Activated effector memory CD4-positive, alpha-beta T cell treated with anti-CD3 and anti-CD28 coated beads, Interleukin-2, amount 50 U/mL, for 16 hours (primary cell): ENCODE measurements around the gene NPBWR2.

ENCODE experiments used
- DNase-seq: peaks from one replicate; pipeline ENCODE4 v3.0.0-alpha.2; 2020

Gene NPBWR2, protein sequence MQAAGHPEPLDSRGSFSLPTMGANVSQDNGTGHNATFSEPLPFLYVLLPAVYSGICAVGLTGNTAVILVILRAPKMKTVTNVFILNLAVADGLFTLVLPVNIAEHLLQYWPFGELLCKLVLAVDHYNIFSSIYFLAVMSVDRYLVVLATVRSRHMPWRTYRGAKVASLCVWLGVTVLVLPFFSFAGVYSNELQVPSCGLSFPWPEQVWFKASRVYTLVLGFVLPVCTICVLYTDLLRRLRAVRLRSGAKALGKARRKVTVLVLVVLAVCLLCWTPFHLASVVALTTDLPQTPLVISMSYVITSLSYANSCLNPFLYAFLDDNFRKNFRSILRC

DNA sequence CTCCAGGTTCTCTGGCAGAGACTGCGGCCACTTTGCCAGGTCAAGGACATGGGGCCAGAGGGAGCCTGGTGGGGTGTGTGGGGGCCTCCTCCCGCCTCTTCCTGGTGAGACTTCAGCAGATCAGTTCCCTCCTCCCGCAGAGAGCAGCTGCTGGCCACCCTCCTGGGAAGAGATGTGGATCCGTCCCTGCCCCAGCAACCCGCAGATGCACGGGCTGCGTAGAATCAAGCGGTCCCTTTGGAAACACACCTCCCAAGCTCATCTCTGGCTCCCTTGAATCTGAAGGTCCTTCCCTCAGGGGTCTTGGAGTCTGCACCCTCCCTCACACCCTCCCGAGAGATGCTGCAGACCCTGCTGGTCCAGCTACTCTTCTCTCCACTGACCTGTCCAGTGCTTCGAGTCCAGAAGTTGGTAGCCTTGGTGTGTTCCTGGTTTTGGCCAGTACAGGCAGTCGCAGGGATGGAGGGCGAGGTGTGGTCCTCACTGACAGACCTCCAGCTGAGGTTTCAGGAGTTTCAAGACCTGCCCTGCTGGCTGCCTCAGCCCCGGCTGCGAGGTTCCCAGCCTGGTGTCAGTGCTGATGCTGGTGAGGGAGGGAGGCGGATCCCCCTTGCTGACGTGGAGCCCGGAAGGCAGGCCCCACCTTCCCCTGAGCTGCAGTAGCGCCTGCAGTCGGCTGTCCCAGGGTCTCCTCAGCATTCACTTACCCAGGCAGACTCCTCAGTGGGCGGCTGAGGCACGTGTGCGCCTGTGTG is at the start of gene NPBWR2:
Gene NPBWR2 (minus strand): TSS at position 585 of the 755 bp plus-strand sequence. CDS start 734 bp downstream, outside the sequence.
- peak; percentile 57 for DNase-seq

DNA sequence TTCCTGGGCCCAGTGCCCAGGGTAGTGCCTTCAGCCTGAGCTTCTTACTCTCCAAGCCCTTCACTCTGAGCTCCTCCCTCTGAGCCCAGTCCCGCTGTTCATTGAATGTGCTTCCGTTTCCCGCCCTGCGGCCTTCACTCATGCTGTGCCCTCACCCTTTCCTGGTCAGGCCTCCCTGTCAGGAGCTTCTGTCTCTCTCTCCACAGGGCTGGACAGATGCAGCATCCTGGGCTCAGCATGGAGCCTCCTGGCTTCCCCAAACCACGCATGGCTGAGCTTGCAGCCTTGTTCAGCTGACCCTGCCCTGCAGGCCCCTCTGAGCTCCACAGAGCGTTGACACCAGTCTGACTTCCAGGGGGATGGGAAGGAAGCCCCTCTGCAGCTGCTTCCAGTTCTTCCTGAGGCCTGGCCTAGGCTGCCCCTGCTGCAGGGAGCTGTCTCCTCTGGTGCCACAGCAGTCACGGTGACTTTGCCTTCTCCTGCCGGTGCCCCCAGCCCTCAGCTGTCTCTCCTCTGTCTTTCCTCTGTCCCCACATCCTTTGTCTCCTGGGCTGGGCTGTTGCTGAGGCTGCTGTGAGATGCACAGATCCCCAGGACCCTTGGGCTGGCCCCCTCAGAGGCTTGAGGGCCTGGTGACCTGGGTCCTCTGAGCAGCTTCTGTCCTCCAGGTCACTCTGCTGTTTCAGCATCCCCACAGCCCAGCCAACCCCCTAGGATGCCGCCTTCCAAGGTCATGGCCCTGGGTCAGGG is 48.9 kb upstream of the NPBWR2 start:
- DNase-seq: no peak

DNA sequence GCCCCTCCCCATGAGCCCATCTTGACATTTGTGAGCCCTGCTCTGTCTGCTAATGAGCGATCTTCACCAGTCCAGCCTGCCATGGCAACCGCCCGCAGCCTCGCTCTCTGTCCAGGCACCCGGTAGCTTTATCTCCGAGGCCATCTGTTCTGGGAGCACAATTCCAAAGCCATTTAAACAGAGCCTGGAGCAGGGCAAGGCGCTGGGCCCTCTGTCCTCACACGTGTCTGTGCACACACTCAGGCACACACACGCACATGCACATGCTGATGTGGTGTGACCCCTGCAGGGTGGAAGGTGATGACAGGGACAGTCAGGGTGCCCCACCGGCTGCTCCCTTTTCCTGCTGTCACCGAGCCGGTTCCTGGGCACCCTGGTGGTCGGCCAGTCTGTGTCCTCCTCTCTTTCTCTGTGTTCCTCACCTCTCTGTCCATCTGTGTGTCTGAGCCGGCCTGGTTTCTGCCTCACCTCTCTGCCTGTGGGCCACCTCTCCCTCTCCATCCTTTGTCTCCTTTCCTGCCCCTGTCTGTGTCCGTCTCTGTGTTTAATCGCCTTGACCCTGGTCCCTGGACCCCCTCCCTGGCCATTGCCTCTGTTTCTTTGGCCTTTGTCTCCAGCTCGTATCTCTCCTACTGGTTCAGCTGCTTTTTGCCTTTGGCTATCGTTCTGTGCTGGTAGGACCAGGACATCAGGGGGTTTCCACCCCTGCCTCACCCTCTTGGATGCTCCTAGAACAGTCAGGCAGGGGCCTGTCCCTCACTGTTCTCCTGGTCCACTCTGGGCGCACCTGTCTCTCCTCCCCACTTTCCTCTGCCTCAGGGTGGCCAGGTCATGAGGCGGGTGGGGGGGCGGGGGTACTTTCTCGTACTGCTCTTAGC is 48.1 kb upstream of the NPBWR2 start:
- no peak for DNase-seq

DNA sequence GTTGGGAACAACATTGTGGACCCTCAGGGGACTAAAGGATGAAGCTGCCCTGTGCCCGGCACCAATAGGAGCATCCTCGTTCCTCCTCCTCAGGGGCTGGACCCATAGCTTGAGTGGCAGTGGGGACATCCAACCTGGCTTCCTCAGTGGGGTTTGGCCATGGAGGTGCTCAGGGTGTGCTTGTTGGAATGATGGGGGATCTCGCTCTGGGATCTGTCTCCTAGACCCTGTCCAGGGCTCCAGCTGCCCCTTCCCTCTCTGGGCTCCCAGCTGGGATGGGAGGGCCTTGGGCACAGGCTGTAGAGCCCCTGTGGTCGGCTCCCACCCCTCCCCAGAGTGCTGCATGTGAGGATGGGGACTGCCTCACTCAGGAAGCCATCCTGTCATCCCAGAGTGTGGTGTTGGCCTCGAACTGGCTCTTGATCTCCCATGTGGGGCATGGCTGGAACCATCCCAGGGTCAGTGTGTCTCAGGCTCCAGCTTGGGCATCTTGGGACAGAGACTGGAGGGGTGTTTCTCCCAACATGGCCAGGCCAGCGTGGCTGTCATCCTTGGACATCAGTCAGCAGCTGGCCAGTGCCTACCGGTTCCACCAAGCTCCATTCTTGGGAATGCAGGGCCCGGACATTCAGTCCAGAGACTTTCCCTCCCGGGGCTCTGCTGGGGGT is 47.4 kb upstream of the NPBWR2 start:
- no peak for DNase-seq

DNA sequence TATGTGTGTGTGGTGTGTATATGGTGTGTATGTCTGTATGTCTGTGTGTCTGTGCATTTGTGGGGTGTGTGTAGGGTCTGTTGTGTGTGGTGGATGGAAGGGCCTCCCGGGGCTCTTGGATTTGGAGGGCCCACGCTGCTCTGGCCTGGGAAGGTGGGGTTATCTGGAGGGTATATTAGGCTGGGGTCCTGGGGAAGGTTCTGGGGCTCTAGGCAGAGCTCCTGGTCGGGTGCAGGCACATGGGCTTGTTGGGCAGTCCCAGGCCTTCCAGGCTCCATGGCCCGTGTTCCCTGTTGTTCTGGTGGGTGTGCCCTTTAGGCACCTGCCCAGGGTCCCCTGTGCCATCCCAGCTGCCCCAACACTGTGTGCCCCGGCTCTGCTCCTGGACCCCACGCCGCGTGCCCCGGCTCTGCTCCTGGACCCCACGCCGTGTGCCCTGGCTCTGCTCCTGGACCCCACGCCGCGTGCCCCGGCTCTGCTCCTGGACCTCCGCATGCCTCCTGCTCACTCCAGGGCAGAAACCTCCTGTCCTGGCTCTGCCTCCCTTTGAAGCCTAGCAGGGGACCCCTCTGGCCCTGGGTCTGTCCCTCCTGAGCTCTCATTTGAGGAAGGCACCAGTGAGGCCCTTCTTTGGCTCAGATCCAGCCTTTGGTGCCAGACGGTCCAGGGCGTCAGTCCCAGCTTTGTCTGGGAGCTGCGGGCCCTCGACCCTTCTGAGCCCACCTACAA is 46.7 kb upstream of the NPBWR2 start:
- no peak for DNase-seq

DNA sequence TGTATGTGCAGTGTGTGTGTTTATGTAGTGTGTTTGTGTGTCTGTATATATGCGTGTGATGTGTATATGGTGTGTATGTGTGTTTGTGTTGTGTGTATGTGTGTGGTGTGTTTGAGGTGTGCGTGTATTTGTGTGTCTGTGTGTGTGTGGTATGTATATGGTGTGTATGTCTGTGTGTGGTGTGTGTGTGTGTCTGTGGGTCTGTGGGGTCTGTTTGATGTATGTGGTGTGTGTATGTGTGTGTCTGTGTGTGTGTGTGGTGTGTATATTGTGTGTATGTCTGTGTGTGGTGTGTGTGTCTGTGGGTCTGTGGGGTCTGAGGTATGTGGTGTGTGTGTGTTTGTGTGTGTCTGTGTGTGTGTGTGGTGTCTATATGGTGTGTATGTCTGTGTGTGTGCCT is 46.0 kb upstream of the NPBWR2 start:
- DNase-seq: no peak

DNA sequence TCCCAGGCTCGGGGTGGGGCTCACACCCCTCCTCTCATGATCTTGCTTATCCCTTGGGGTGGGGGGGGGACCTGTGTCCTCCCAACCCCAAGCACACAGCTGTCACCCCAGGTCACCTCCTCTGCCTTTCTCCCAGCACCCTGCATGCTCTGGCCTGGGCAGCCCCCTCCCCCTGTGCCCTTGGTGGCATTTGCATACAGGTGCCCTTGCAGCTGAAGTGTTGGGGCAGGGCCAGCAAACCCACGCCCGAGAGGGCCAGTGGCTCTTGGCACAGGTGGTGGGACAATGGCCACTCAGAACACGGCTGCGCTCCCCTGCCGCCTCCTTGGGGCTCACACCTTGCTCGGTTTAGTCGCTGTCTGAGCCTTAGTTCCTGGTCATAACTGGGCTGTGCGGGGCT is 45.5 kb upstream of the NPBWR2 start:
- no peak for DNase-seq

DNA sequence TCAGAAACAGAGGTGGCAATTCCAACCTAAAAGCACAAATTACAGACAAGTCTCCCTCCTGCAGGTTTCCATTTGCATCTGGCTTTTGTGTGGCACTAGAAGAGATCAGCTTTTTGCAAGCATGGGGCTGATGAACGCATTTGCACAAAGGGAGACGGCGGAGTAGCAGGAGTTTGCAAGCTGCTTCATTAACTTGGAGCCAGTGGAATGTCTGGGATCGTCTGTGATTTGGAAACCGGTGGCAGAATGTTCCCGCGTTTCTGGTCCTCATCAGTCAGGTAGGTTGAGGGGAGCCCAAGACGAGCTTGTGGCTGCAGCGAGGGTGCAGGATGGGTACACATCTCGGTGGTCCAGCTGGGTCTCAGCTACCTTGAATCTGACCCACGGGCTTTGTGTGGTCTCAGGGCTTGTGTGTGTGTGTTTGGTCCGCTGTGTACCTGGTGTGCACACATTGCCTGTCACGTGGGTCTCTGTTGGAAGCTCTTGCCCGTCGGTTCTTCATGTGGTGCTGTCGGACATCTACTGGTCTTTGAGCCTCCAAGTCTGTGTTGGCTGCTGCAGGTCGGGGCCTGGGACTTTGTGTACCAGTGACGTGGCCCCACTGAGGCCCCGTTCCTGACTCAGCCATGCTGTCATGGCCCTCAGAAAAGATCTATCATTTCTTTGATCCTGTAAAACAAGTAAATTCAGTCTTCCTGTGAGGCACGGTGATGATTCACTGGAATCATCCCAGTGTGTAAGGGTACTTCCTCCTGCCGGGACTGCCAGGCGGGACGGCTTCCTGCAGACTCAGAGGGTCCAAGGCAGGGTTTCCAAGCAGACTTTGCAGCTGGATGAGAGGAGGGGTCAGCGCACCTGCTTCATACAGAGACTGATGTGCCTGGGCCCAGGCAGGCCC is 44.5 kb upstream of the NPBWR2 start:
- DNase-seq: no peak

DNA sequence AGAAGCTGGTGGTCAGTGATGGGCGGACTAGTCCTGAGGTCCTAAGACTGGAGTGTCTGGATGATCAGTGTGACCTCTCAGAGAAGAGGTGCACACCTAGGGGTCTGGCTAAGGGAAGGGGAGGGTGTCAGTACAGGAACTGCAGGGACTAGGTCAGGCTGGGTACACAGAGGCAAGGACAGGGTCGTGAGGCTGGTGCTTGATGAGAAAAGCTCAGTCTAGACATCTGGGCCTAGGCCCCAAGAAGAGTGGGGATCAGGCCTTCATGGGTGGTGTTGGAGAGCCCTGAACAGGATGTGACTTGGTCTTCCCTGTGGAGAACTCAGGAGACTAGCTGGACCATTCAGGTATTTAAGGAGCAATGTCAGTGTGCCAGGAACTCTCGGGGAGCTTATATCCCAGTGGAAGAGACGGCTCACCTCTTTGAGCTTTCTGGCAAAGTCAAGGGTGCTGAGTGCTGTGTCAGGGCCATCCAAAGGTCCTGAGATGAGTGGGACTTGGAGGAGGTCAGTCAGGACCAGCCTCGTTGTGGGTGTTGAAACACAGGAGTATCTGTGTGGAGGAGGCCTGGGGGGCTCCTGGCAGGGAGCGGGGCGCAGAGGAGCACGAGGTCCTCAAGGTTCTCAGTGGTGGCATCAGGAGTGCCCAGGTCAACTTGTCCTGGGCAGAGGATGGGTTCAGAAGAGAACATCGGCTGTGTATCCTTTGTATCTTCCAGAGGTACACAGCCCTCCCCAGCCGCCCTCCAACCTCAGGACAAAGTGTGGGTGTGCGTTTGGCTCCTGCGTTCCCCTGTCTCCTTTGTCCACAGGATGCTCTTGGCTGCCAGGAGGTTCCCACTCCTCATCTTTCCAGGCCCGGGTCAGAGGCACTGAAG is 43.6 kb upstream of the NPBWR2 start:
- DNase-seq: no peak

DNA sequence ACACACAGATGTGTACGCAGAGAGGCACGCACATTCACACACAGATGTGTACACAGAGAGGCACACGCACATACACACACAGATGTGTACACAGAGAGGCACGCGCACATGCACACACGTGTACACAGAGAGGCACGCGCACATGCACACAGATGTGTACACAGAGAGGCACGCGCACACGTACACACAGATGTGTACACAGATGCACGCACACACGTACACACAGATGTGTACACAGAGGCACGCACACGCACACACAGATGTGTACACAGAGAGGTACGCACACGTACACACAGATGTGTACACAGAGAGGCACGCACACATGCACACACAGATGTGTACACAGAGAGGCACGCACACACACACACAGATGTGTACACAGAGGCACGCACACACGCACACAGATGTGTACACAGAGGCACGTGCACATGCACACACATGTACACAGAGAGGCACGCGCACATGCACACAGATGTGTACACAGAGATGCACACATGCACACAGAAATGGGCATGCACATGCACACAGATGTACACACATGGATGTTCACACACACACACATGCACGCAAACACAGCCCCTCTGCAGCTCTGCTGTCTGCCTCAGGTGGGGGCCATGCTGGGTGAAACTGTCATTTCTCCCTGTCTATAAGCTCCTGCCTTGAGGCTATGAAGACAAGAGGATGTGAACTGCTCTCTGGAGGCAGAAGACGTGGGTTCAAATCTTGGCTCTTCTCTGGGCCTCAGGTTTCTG is 42.6 kb upstream of the NPBWR2 start:
- DNase-seq: peak; percentile 46

DNA sequence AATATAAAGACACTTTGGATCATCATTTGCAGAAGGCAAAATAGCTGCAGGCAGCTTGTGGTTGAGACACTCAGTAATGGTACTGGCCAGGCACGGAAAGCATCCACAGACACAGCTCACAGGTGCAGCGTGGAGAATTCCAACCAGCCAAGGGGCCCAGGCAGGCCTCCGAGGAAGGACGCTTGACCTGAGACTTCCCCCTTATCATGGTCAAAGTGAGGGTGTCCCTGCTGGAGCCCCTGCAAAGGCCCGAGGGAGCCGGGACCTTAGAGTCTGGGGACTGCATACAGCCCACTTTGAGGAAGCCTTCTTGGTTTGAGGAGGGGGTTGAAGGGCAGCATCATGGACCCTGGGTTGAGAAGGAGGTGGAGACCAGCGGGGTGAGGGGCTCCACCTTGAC is 41.8 kb upstream of the NPBWR2 start:
- peak; percentile 43 for DNase-seq

DNA sequence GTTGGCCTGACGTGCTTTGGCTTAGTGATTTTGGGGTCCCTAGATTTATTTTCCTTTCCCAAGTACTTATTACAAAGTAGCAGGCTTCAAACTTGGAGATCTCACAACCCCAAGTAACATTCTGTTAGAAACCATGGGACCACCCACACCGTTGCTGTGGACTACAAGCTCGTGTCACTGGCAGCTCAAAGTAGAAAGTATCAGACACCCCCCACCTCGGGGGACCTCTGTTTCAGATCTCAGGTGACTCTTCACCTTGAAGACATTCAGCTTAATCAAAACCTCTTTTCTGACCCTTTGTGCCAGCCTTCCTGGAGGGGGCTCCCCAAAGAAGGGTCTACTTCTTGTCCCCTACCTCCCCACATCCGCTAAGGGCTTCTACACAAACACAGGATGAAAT is 41.2 kb upstream of the NPBWR2 start:
- peak; percentile 38 for DNase-seq

DNA sequence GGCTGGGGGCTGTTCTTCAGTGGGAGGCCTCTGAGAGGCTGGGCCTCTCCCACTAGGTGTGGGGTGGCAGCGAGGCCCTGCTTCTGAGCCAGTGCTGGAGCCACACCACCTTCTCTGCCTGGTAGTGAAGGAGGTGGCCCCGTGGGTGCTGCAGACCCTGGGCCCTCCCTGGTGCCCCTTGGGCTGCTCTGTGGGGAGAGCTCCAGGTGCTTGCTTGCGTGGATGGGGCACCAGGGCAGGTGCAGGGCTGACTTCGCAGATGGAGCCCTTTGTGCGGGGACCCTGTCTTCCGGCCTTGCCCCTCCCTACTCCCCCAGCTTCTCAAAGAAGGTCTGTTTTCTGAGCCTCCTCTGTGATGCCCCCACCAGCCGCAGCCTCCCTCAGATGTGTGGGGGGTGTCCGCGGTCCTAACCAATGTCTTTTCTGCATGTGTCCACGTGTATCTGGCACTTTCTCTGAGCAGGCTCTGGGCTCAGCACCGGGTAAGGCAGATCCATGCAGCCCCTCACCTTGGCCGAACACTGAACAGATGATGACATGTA is 39.6 kb upstream of the NPBWR2 start:
- peak; percentile 53 for DNase-seq

DNA sequence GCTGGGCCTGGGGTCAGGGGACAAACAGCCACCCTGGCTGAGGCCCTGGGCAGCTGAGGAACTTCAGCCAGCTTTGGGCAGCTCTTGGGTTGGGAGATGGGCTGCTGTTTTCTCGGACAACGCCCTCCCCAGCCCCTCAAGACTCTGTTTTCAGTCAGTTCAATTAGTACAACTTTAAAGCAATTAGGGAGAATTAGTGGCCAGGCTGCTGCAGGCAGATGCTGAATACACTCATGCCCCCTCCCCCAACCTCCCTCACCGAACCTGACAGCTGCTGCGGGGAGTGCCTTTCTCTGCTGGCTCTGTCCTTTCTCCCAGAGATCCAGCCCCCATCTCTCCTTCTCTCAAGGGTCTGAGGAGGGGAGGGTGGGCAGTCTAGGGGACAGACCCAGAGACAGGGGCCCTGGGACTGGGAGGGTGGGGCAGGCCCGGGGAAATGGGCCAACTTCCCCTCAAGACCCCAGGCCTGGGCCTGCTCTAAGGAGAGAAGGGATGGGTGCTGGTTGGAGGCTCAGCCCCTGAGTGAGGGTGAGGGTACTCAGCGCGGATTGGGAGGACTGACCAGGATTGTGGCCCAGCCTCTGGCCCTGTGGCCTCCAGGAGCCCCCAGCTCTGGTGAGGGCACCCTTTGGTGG is 39.1 kb upstream of the NPBWR2 start:
- no peak for DNase-seq

DNA sequence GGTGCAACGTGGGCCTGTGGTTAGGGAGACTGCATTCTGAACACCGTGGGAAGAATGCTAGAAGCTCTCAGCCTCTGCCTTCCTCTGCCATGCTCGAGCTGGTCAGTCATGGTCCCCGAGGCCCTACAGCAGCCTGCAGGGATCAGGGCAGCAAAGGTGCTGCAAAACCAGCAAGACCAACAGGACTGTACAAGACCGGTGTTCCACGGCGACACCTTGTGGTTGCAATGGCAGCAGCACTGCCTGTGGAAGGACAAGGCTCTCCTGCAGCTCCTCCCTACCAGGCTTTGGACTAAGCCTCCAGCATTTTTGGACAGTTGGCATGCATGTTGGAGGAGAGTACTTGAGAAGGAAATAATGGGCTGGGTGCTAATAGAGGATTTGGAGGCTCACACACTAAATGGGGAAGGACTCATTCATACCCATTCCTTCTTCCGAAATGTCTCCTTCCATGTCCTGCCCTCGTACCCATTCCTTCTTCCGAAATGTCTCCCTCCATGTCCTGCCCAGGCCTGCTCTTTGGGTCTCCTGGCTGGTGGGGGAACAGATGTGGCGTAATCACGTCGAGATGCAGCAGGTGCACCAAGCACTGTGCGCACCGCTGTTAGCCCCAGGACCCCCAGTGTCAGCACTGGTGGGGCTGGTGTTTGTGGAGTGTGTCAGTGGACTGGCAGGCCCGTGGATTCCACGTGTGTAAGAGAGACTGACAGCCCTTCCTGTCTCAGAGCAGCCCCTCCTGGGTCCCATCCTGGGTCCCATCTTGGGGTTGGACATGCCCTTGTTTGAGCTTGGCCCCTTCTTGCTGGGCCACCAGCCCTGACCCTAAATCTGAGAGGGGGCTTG is 38.3 kb upstream of the NPBWR2 start:
- peak; percentile 57 for DNase-seq

DNA sequence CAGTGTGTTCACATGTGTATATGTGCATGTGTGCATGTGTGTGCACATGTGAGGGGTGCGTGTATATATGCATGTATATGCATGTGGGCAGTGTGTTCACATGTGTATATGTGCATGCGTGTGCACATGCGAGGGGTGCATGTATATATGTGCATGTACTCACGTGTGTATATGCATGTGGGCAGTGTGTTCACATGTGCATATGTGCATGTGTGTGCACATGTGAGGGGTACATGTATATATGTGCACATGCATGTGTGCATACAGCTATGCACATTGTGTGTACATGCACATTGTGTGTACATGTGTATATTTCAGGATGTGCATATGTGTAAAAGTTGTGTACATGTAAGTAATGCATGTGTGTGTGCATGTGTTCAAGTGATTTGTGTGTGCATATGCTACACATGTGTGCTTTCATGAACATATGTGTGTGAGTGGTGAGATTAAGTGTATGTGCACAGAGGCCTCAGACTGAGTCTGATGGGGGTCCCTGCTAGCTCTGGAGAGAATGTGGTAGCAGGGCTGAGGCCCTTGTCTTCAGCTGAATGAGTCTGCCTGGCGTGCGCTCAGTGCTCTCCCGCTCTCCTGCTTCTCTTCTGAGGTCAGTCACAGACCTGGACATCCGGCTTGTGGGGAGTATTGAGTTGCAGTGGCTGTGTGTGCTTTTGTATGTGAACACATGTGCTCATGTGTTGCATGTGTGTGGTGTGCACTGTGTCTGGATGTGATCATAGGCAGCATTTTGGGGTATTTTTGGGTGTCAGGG is 37.0 kb upstream of the NPBWR2 start:
- no peak for DNase-seq
